Left ventricle myocardium inferior (tissue), 1 donor: ENCODE measurements around the gene CDCA7. TPM values are rescaled to one million over a fixed set of nuclear protein-coding genes. Genes with fewer than 3 reads are reported as not detected.

Source experiments
- DNase-seq: peaks from one replicate; pipeline ENCODE4 v3.0.0-alpha.2; 2020
- H3K27ac ChIP-seq: fragments of 200-600 bp; replicated peaks from 2 replicates; pipeline ENCODE4 v1.8.0; 2021
- H3K27me3 ChIP-seq: fragments of 200-600 bp; 2 replicates; pipeline ENCODE4 v1.8.0; 2021; ENCODE audit warnings: low read depth
- H3K36me3 ChIP-seq: fragments of 200-600 bp; 2 replicates; pipeline ENCODE4 v1.8.0; 2021
- H3K4me1 ChIP-seq: fragments of 200-600 bp; 2 replicates; pipeline ENCODE4 v1.8.0; 2021
- H3K4me3 ChIP-seq: fragments of 200-600 bp; 2 replicates; pipeline ENCODE4 v1.8.0; 2021; ENCODE audit warnings: mild to moderate bottlenecking, moderate library complexity
- H3K9me3 ChIP-seq: fragments of 200-600 bp; replicated peaks from 2 replicates; pipeline ENCODE4 v1.8.0; 2021
- intact Hi-C: fragments of 100-400 bp; cut with micrococcal nuclease; formaldehyde crosslinking; loops from one replicate; pipeline ENCODE4 v1.11.0; 2022
- total RNA-seq: library from RNA; stranded (reverse); fragmentation: NEBNext Ultra II Directional; extraction: Animal tissue kit (Norgen Biotek cat#: 25700); gene quantifications from one replicate; pipeline ENCODE4 v1.2.1, GENCODE V29; 2021
- TF ChIP-seq, protein P1 (sequence below): fragments of 200-600 bp; IDR thresholded peaks from 2 replicates; pipeline ENCODE4 v1.8.0; 2021; ENCODE audit warnings: antibody characterized with exemption, mild to moderate bottlenecking, borderline replicate concordance
- donor health status: DM: no; HTN: yes; CAD: no; lungs with severe emphysema.

CDCA7 gene
- total RNA-seq, 1 donor from 2014 or later: 0.96 TPM

DNA sequence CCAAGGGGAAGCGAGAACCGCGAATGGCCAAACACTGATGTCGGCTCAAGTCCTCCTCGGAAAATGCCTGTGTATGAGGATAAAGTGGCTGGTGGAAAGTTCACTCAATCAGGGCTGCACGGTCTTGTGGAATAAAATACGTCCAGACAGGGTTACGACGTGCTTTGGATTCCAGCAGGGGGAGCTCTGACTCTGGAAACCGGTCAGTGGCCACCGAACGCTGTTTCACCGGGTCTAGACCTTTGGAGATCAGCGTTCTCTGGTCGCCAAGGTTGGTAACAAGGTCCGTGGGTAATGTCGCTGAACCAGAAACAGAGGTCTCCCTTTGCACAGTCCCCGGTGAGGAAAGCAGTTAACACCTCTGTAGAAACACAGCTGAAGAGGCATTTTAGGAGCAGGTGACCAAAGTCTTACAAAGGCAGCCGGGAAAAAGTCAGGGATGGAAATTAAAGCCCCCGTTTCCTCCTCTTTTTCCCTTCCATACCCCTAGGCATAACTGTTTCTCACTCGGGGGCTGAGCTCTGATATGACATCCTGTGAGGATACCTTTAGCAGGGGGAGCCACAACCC is 47.8 kb downstream of the CDCA7 start:
- H3K27me3 ChIP-seq: peaks cover 42% of the 10 kb centered on the region
- peak overlapping the region; percentile 23 for H3K27ac ChIP-seq
- H3K36me3 ChIP-seq: no peaks in the 10 kb centered on the region
- TF ChIP-seq, protein P1, sequence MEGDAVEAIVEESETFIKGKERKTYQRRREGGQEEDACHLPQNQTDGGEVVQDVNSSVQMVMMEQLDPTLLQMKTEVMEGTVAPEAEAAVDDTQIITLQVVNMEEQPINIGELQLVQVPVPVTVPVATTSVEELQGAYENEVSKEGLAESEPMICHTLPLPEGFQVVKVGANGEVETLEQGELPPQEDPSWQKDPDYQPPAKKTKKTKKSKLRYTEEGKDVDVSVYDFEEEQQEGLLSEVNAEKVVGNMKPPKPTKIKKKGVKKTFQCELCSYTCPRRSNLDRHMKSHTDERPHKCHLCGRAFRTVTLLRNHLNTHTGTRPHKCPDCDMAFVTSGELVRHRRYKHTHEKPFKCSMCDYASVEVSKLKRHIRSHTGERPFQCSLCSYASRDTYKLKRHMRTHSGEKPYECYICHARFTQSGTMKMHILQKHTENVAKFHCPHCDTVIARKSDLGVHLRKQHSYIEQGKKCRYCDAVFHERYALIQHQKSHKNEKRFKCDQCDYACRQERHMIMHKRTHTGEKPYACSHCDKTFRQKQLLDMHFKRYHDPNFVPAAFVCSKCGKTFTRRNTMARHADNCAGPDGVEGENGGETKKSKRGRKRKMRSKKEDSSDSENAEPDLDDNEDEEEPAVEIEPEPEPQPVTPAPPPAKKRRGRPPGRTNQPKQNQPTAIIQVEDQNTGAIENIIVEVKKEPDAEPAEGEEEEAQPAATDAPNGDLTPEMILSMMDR: peak; percentile 87
- no peaks in the 10 kb centered on the region for H3K9me3 ChIP-seq
- H3K4me1 ChIP-seq: peaks cover 14% of the 10 kb centered on the region
- intact Hi-C loops: loop anchor here (5.0 to 10.0 kb wide), 2 partner anchors 45 to 172 kb away; no protein-coding TSS in a partner anchor
- peak overlapping the region; percentile 48 for H3K4me3 ChIP-seq
- peak; percentile 71 for DNase-seq

DNA sequence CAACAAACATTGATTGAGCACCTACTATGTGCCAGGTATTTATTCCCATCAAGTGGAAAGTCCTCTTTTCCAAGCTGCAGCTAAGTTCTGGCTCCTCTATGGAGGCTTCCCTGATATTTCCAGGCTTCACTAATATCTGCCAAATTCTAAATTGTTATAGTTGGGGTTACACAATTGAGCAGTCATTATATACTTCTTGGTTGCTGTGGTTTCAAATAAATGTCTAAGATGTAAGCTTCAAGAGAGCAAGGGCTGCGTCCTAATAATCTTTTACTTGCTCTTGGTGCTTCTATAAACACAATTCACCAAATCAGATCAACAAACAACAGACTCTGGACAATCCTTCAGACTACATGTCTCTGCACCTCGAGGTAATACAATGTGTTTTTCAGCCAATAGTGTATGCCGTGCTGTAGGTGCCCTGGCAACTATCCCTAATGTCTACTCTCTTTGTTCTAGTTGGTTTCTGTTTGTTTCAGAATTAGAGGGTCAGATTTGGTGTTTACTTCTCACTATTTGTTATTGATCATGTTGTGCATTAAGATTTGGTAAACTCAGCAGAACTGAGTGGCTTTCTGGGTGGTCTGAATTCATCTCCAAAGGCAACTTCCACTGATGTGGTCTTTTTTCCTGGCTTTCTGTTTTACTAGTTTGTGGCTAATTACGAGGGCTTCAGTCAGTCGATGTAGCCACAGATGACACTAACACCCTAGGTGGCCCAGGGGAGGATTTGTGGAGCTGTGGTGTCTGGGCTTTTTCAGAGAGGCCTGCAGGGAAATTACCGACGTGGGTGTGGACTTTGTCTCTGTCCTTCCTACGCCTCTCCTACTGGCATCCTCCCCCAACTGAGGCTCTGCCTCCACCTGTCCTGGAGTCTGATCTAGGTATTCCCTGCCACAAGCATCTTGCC is 50.4 kb downstream of the CDCA7 start:
- TF ChIP-seq, protein P1: no peak
- H3K27me3 ChIP-seq: peaks cover 30% of the 10 kb centered on the region
- H3K4me3 ChIP-seq: no peak overlapping the region
- intact Hi-C loops: loop anchor here (5.0 to 10.0 kb wide), 2 partner anchors 42 to 170 kb away; no protein-coding TSS in a partner anchor
- peaks cover 14% of the 10 kb centered on the region for H3K4me1 ChIP-seq
- no peaks in the 10 kb centered on the region for H3K9me3 ChIP-seq
- no peak for DNase-seq
- no peaks in the 10 kb centered on the region for H3K36me3 ChIP-seq
- H3K27ac ChIP-seq: no peak overlapping the region

DNA sequence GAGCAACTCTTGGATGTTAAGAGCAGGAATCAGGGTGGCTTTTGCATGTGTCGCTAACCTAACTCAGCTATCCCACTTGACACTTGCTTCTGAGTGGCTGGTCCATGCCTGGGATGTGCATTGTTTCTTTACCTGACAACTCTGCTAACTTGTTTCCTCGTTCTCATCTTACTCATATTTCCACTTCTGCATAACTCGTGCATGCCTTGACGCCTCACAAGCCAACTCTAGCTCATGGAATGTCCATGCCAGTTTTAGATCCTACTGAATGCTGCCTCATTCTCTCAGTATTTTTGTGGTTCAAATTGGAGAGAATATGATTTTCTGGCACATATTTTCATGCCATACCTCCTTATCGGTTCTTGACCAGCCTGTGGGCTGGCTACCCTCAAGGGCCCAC is 52.5 kb downstream of the CDCA7 start:
- DNase-seq: no peak
- TF ChIP-seq, protein P1: no peak
- no peak overlapping the region for H3K4me3 ChIP-seq
- no peaks in the 10 kb centered on the region for H3K36me3 ChIP-seq
- intact Hi-C loops: loop anchor here (10.0 kb wide), 1 partner anchor 168 kb away; no protein-coding TSS in a partner anchor
- H3K4me1 ChIP-seq: peaks cover 1% of the 10 kb centered on the region
- peaks cover 19% of the 10 kb centered on the region for H3K27me3 ChIP-seq
- no peak overlapping the region for H3K27ac ChIP-seq
- H3K9me3 ChIP-seq: no peaks in the 10 kb centered on the region

DNA sequence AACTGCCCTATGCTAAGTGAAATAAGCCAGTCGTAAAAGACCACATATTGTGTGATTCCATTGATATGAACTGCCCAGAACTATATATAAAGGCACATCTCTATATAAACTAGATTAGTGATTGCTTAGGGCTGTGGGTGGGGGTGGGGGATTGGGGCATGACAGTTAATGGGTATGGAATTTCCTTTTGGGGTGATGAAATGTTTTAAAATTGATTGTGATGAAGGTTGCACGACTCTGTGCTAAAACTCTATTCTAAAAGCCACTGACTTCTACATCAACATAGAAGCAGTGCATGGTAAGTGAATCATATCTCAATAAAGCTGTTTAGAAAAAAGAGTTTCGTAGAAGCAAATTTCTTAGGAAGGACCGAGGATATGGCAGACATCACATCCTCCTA is 53.0 kb downstream of the CDCA7 start:
- intact Hi-C loops: loop anchor here (10.0 kb wide), 1 partner anchor 167 kb away; no protein-coding TSS in a partner anchor
- H3K4me1 ChIP-seq: no peaks in the 10 kb centered on the region
- no peaks in the 10 kb centered on the region for H3K9me3 ChIP-seq
- no peak overlapping the region for H3K4me3 ChIP-seq
- no peak for DNase-seq
- H3K36me3 ChIP-seq: no peaks in the 10 kb centered on the region
- peaks cover 17% of the 10 kb centered on the region for H3K27me3 ChIP-seq
- no peak overlapping the region for H3K27ac ChIP-seq
- TF ChIP-seq, protein P1: no peak

DNA sequence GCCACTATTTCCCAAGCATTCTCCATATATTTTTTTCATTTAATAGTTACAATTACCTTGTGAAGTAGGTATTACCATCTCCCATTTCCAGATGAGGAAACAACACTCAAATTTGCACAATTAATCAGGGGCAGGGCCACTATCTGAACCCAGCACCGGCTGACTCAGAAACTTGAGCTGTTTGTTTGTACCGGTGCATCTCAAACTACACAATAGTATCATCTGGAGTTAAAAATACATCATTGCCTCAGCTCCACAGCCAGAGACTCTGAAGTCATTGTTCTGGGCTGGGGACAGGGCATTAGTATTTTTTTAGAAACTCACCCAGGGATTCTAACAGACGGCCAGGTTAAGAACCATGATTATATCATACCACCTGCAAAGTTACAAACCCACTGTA is 55.9 kb downstream of the CDCA7 start:
- Histone ChIP-seq H3K27ac (peak overlapping the region; percentile 68), H3K4me1 (no peaks in the 10 kb centered on the region), H3K36me3 (no peaks in the 10 kb centered on the region), H3K9me3 (no peaks in the 10 kb centered on the region), H3K27me3 (no peaks in the 10 kb centered on the region), H3K4me3 (no peak overlapping the region)
- intact Hi-C loops: no loop called here
- no peak for DNase-seq
- TF ChIP-seq, protein P1: no peak
